Skeletal muscle satellite cell (primary cell): ENCODE results near the gene HOXD1.
A peak's percentile ranks its signal among the peaks of the same experiment; 100 is the strongest.

Experiments used
- H3K27me3 ChIP-seq: 2 replicates; pipeline ENCODE4 v1.7.0; 2013; ENCODE audit warnings: low read length; ENCODE audit not compliant: control insufficient read depth, insufficient read depth
- H3K36me3 ChIP-seq: 2 replicates; pipeline ENCODE4 v1.7.0; 2013; ENCODE audit warnings: mild to moderate bottlenecking, control low read depth, low read length; ENCODE audit not compliant: insufficient read depth
- H3K4me1 ChIP-seq: 2 replicates; pipeline ENCODE4 v1.7.0; 2013; ENCODE audit warnings: low read length; ENCODE audit not compliant: control insufficient read depth, insufficient read depth
- H3K4me2 ChIP-seq: 2 replicates; pipeline ENCODE4 v1.7.0; 2013; ENCODE audit warnings: mild to moderate bottlenecking, low read length
- H3K4me3 ChIP-seq: 2 replicates; pipeline ENCODE4 v1.7.0; 2013; ENCODE audit warnings: low read length
- H3K9ac ChIP-seq: 2 replicates; pipeline ENCODE4 v1.7.0; 2013; ENCODE audit warnings: mild to moderate bottlenecking, low read depth, low read length, moderate library complexity
- H3K9me3 ChIP-seq: replicated peaks from 2 replicates; pipeline ENCODE4 v1.7.0; 2013; ENCODE audit warnings: mild to moderate bottlenecking, control low read depth, low read length
- small RNA-seq: library from RNA; depleted of rRNA; stranded (forward); fragments of <200 nt; gene quantifications from one replicate; pipeline ENCODE3, GENCODE V24; 2012

HOXD1 gene

DNA sequence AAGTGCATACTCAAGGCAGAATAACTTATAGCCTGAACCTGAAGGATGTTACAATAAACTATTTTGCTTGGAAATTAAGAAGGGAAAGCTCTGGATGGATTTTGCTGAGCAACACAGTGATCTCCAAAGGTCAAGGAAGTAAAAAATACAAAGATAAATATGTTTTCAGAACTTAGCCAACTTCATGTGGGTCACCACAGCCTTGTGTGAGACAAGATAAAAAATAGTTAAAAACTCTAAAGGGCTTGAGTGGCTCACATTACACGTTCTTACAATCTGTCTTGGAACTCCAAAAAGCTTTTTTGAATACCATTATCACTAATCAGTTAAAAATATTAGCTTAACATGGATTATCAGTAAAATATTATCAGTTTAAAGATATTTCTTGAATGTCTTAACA lies 51.8 kb downstream of the HOXD1 start:
- no peaks in the 10 kb centered on the region for H3K36me3 ChIP-seq
- H3K9ac ChIP-seq: no peak overlapping the region
- H3K4me2 ChIP-seq: no peak overlapping the region
- H3K4me1 ChIP-seq: no peaks in the 10 kb centered on the region
- no peak overlapping the region for H3K4me3 ChIP-seq
- H3K27me3 ChIP-seq: peaks cover 16% of the 10 kb centered on the region
- no peaks in the 10 kb centered on the region for H3K9me3 ChIP-seq

Small RNA genes lying within 50 kb of the gene (small RNA-seq; reads per million reads assigned to genes)
- gene MIR10B: 1,147 reads per million, percentile 99 among the genes with 10 or more reads in this experiment
